IPS-15b (cell line): Measurements from ENCODE around the gene MRTFA.
A peak's percentile ranks its signal among the peaks of the same experiment; 100 is the strongest.

Experiments
- H3K27me3 ChIP-seq: one replicate; pipeline ENCODE4 v1.6.1; 2013; ENCODE audit warnings: low read length; ENCODE audit not compliant: control insufficient read depth, insufficient read depth
- H3K36me3 ChIP-seq: one replicate; pipeline ENCODE4 v1.6.1; 2013; ENCODE audit warnings: low read length; ENCODE audit not compliant: control insufficient read depth, insufficient read depth
- H3K4me1 ChIP-seq: one replicate; pipeline ENCODE4 v1.6.1; 2013; ENCODE audit warnings: mild to moderate bottlenecking, low read length; ENCODE audit not compliant: control insufficient read depth, insufficient read depth
- H3K4me3 ChIP-seq: one replicate; pipeline ENCODE4 v1.5.1; 2013; ENCODE audit warnings: low read depth, low read length
- H3K9ac ChIP-seq: one replicate; pipeline ENCODE4 v1.6.1; 2013; ENCODE audit warnings: low read depth, mild to moderate bottlenecking, low read length
- H3K9me3 ChIP-seq: one replicate; pipeline ENCODE4 v1.6.1; 2013; ENCODE audit warnings: mild to moderate bottlenecking, low read length; ENCODE audit not compliant: control insufficient read depth, insufficient read depth

Gene MRTFA

GRCh38 chr22:40654522-40655167 lies 18.1 kb upstream of the MRTFA start:
- H3K27me3 ChIP-seq = no peaks in the 10 kb centered on the region
- no peaks in the 10 kb centered on the region for H3K36me3 ChIP-seq
- no peak overlapping the region for H3K4me3 ChIP-seq
- peaks cover 3% of the 10 kb centered on the region for H3K4me1 ChIP-seq
- no peaks in the 10 kb centered on the region for H3K9me3 ChIP-seq
- H3K9ac ChIP-seq = peak overlapping the region; percentile 1

- no peak overlapping the region for H3K4me3 ChIP-seq
- H3K9ac ChIP-seq = no peak overlapping the region
- H3K9me3 ChIP-seq = no peaks in the 10 kb centered on the region
- H3K36me3 ChIP-seq = no peaks in the 10 kb centered on the region
- H3K27me3 ChIP-seq = no peaks in the 10 kb centered on the region
- peaks cover 3% of the 10 kb centered on the region for H3K4me1 ChIP-seq
Measured at GRCh38 chr22:40653361-40653760, 16.8 kb upstream of the MRTFA start.

- peak overlapping the region; percentile 91 for H3K4me3 ChIP-seq
- peaks cover 3% of the 10 kb centered on the region for H3K4me1 ChIP-seq
- no peaks in the 10 kb centered on the region for H3K36me3 ChIP-seq
- H3K9ac ChIP-seq = peak overlapping the region; percentile 95
- no peaks in the 10 kb centered on the region for H3K27me3 ChIP-seq
- H3K9me3 ChIP-seq = no peaks in the 10 kb centered on the region
Measured at GRCh38 chr22:40651563-40652501, 15.3 kb upstream of the MRTFA start.

- no peaks in the 10 kb centered on the region for H3K9me3 ChIP-seq
- H3K36me3 ChIP-seq = no peaks in the 10 kb centered on the region
- H3K9ac ChIP-seq = no peak overlapping the region
- H3K4me3 ChIP-seq = no peak overlapping the region
- peaks cover 3% of the 10 kb centered on the region for H3K4me1 ChIP-seq
- no peaks in the 10 kb centered on the region for H3K27me3 ChIP-seq
Measured at GRCh38 chr22:40651057-40651456, 14.5 kb upstream of the MRTFA start.

DNA sequence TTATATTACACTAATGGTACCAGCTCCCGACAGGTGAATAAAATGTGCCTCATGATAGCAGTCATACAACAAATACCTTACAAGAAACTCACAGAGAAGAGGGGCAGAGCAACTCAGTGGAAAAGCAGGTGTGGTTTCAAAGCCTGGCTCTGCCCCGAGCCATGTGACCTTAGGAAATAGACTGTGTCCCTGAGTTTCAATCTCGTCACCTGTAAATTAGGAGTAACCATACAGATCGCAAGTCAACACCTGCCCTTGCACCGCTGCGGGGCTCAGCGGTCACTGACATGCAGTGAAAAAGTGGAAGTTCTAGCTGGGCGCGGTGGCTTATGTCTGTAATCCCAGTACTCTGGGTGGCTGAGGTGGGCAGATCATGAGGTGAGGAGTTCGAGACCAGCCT lies 11.9 kb upstream of the MRTFA start:
- Histone ChIP-seq H3K9me3 (no peaks in the 10 kb centered on the region), H3K4me1 (no peaks in the 10 kb centered on the region), H3K27me3 (no peaks in the 10 kb centered on the region), H3K4me3 (no peak overlapping the region), H3K9ac (no peak overlapping the region), H3K36me3 (no peaks in the 10 kb centered on the region)

GRCh38 chr22:40645579-40646197 lies 9.2 kb upstream of the MRTFA start:
- H3K4me3 ChIP-seq = no peak overlapping the region
- no peaks in the 10 kb centered on the region for H3K27me3 ChIP-seq
- no peaks in the 10 kb centered on the region for H3K36me3 ChIP-seq
- H3K4me1 ChIP-seq = no peaks in the 10 kb centered on the region
- H3K9ac ChIP-seq = no peak overlapping the region
- H3K9me3 ChIP-seq = no peaks in the 10 kb centered on the region

- Histone ChIP-seq H3K9me3 (no peaks in the 10 kb centered on the region), H3K4me3 (no peak overlapping the region), H3K4me1 (no peaks in the 10 kb centered on the region), H3K9ac (no peak overlapping the region), H3K27me3 (no peaks in the 10 kb centered on the region), H3K36me3 (no peaks in the 10 kb centered on the region)
Measured at GRCh38 chr22:40642316-40642715, 5.8 kb upstream of the MRTFA start.

DNA sequence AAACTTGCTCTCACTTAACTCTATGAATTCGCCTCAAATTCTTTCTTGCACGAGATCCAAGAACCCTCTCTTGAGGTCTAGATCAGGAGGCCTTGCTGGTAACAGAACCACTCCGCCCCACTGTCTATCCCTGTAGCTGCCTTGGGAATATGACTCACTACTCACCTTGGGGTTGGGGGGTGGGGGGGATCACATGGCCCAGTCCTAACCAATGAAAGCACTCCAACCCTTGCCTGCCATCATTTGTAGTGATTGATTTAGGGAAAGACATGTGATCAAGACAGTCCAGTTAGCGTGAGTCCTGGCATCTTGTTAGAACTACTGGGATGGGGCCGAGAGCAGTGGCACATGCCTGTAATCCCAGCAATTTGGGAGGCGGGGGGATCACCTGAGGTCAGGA lies 4.8 kb upstream of the MRTFA start:
- Histone ChIP-seq H3K36me3 (no peaks in the 10 kb centered on the region), H3K9ac (no peak overlapping the region), H3K9me3 (no peaks in the 10 kb centered on the region), H3K4me3 (no peak overlapping the region), H3K4me1 (no peaks in the 10 kb centered on the region), H3K27me3 (no peaks in the 10 kb centered on the region)

- no peaks in the 10 kb centered on the region for H3K27me3 ChIP-seq
- no peak overlapping the region for H3K9ac ChIP-seq
- peaks cover 3% of the 10 kb centered on the region for H3K4me1 ChIP-seq
- H3K9me3 ChIP-seq = no peaks in the 10 kb centered on the region
- H3K36me3 ChIP-seq = no peaks in the 10 kb centered on the region
- peak overlapping the region; percentile 77 for H3K4me3 ChIP-seq
Measured at GRCh38 chr22:40638261-40638660, 1.7 kb upstream of the MRTFA start.

GRCh38 chr22:40637183-40638150 lies 948 bp upstream of the MRTFA start:
- Histone ChIP-seq H3K9ac (peak overlapping the region; percentile 61), H3K9me3 (no peaks in the 10 kb centered on the region), H3K36me3 (no peaks in the 10 kb centered on the region), H3K4me1 (peaks cover 3% of the 10 kb centered on the region), H3K27me3 (no peaks in the 10 kb centered on the region), H3K4me3 (peak overlapping the region; percentile 77)

DNA sequence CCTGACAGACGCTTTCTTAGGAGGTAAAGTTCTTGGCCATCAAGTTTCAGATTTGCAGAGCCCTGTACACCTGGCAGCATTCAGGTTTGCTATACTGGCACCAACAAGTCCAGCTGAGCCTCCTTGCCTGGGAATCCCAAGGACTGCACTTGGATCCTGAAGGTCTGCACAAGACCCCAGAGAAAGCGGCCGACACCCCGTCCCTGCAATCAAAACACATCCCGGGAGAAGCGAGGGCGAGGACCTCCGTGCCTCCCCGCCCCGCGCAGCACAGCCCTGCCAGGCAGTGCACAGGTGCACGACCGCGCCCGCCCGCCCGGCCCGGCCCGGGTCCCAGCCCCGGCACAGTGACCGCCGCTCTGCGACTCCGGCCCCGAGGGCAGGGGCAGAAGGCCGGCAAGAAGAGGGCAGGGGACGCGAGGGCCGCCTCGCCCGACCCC lies 559 bp downstream of the MRTFA start:
- Histone ChIP-seq H3K9me3 (no peaks in the 10 kb centered on the region), H3K4me1 (peaks cover 3% of the 10 kb centered on the region), H3K36me3 (no peaks in the 10 kb centered on the region), H3K9ac (peak overlapping the region; percentile 62), H3K4me3 (peak overlapping the region; percentile 89), H3K27me3 (no peaks in the 10 kb centered on the region)
